ENCODE measurements around the gene ADAP1.

ADAP1 gene

GRCh38 chr7:988963-989529, 34.6 kb upstream of the ADAP1 start:
- DNase-seq (ENCODE audit: low read depth) = no peak

GRCh38 chr7:988426-988911, 34.0 kb upstream of the ADAP1 start:
- no peak for DNase-seq (ENCODE audit: low read depth)

- DNase-seq (ENCODE audit: low read depth) = no peak
Observed at GRCh38 chr7:987909-988308, 33.4 kb upstream of the ADAP1 start.

GRCh38 chr7:986766-987751, 32.6 kb upstream of the ADAP1 start:
- no peak for DNase-seq (ENCODE audit: low read depth)

GRCh38 chr7:985915-986741, 31.6 kb upstream of the ADAP1 start:
- DNase-seq (ENCODE audit: low read depth) = no peak

- DNase-seq (ENCODE audit: low read depth) = no peak
Observed at GRCh38 chr7:985127-985416, 30.6 kb upstream of the ADAP1 start.

- DNase-seq (ENCODE audit: low read depth) = no peak
Observed at GRCh38 chr7:984361-985126, 30.1 kb upstream of the ADAP1 start.

- no peak for DNase-seq (ENCODE audit: low read depth)
Observed at GRCh38 chr7:983616-984071, 29.2 kb upstream of the ADAP1 start.

GRCh38 chr7:983004-983615, 28.6 kb upstream of the ADAP1 start, which contains the start of gene CYP2W1:
Gene CYP2W1, plus strand, starts transcription at chr7:983181. Its CDS starts 31 bp downstream, at chr7:983212.
- DNase-seq (ENCODE audit: low read depth) = no peak

- DNase-seq (ENCODE audit: low read depth) = no peak
Observed at GRCh38 chr7:982511-983003, 28.1 kb upstream of the ADAP1 start.

GRCh38 chr7:981793-982510, 27.5 kb upstream of the ADAP1 start:
- no peak for DNase-seq (ENCODE audit: low read depth)

GRCh38 chr7:979886-980571, 25.5 kb upstream of the ADAP1 start:
- no peak for DNase-seq (ENCODE audit: low read depth)

GRCh38 chr7:979151-979550, 24.7 kb upstream of the ADAP1 start:
- no peak for DNase-seq (ENCODE audit: low read depth)

GRCh38 chr7:978416-979091, 24.1 kb upstream of the ADAP1 start:
- DNase-seq (ENCODE audit: low read depth) = no peak

GRCh38 chr7:978049-978346, 23.5 kb upstream of the ADAP1 start:
- DNase-seq (ENCODE audit: low read depth) = no peak

- DNase-seq (ENCODE audit: low read depth) = no peak
Observed at GRCh38 chr7:977326-978048, 23.0 kb upstream of the ADAP1 start.

- no peak for DNase-seq (ENCODE audit: low read depth)
Observed at GRCh38 chr7:976901-977325, 22.4 kb upstream of the ADAP1 start.

- DNase-seq (ENCODE audit: low read depth) = no peak
Observed at GRCh38 chr7:975702-976473, 21.4 kb upstream of the ADAP1 start.

Data from T follicular helper cell (primary cell).